HEK293 (cell line): ENCODE results near the gene TMCC1.

Experiments used
- CTCF ChIA-PET: fragments of 350-600 bp; formaldehyde crosslinking; extraction: SDS; loops from one replicate; lab custom pipeline; 2021; ENCODE audit warnings: antibody characterized with exemption; lab: Yijun Ruan, JAX
- POLR2A ChIA-PET: fragments of 300-600 bp; formaldehyde crosslinking; extraction: SDS; loops from one replicate; lab custom pipeline; 2020; ENCODE audit warnings: antibody characterized with exemption, inconsistent platforms; lab: Yijun Ruan, JAX
- H3K27ac ChIP-seq: fragments of 200-500 bp; sonication (Bioruptor generic); 2 replicates; pipeline ENCODE4 v1.5.1; 2014; ENCODE audit warnings: low read depth, low read length, control low read depth, inconsistent platforms; ENCODE audit errors: extremely low read depth
- H3K36me3 ChIP-seq, 2 experiments: fragments of 200-500 bp in 1 of 2; sonication (Bioruptor generic) in 1 of 2; 1 replicate in 1 of 2; 2 replicates in 1 of 2; pipeline ENCODE4 v1.5.1; 2014 to 2017; ENCODE audit warnings: inconsistent platforms in 2 of 2, low read length in 2 of 2; ENCODE audit not compliant: control insufficient read depth in 2 of 2, insufficient read depth in 1 of 2
- H3K4me1 ChIP-seq: fragments of 200-500 bp; sonication (Bioruptor generic); 2 replicates; pipeline ENCODE4 v1.5.1; 2014; ENCODE audit warnings: mild to moderate bottlenecking, low read length, inconsistent platforms; ENCODE audit not compliant: control insufficient read depth, insufficient read depth
- H3K4me3 ChIP-seq: 2 replicates; pipeline ENCODE4 v1.5.1; 2011; ENCODE audit warnings: low read depth, mild to moderate bottlenecking, control low read depth, low read length, moderate library complexity
- H3K9me3 ChIP-seq: fragments of 200-500 bp; sonication (Bioruptor generic); 2 replicates; pipeline ENCODE4 v1.5.1; 2014; ENCODE audit warnings: low read depth, low read length, inconsistent platforms; ENCODE audit not compliant: control insufficient read depth, insufficient read depth
- GLI4 ChIP-seq: fragments of 450-650 bp; formaldehyde crosslinking; IDR thresholded peaks from 2 replicates; pipeline ENCODE4 v1.5.1; 2016; ENCODE audit warnings: missing biosample characterization, missing genetic modification characterization
- GLIS2 ChIP-seq: fragments of 450-650 bp; formaldehyde crosslinking; IDR thresholded peaks from 2 replicates; pipeline ENCODE4 v1.5.1; 2016; ENCODE audit warnings: missing biosample characterization, missing genetic modification characterization
- KLF7 ChIP-seq: fragments of 450-650 bp; formaldehyde crosslinking; IDR thresholded peaks from 2 replicates; pipeline ENCODE4 v1.5.1; 2016; ENCODE audit warnings: missing biosample characterization, missing genetic modification characterization, borderline replicate concordance
- OSR2 ChIP-seq: fragments of 450-650 bp; formaldehyde crosslinking; IDR thresholded peaks from 2 replicates; pipeline ENCODE4 v1.5.1; 2016; ENCODE audit warnings: missing biosample characterization, missing genetic modification characterization
- WT1 ChIP-seq: fragments of 450-650 bp; formaldehyde crosslinking; IDR thresholded peaks from 2 replicates; pipeline ENCODE4 v1.5.1; 2016; ENCODE audit warnings: missing biosample characterization, missing genetic modification characterization
- ZNF16 ChIP-seq: fragments of 450-650 bp; formaldehyde crosslinking; IDR thresholded peaks from 2 replicates; pipeline ENCODE4 v1.5.1; 2016; ENCODE audit warnings: low read depth, missing biosample characterization, missing genetic modification characterization
- ZNF610 ChIP-seq: fragments of 450-650 bp; formaldehyde crosslinking; IDR thresholded peaks from 2 replicates; pipeline ENCODE4 v1.5.1; 2016; ENCODE audit warnings: missing biosample characterization, missing genetic modification characterization, borderline replicate concordance
- TF ChIP-seq, protein P1 (sequence below): fragments of 450-650 bp; formaldehyde crosslinking; IDR thresholded peaks from 2 replicates; pipeline ENCODE4 v1.5.1; 2016; ENCODE audit warnings: missing biosample characterization, missing genetic modification characterization
- TF ChIP-seq, protein P2 (sequence below): fragments of 450-650 bp; formaldehyde crosslinking; IDR thresholded peaks from 2 replicates; pipeline ENCODE4 v1.5.1; 2016; ENCODE audit warnings: missing biosample characterization, missing genetic modification characterization, low read depth
- TF ChIP-seq, protein P3 (sequence below): fragments of 450-650 bp; formaldehyde crosslinking; IDR thresholded peaks from 2 replicates; pipeline ENCODE4 v1.5.1; 2016; ENCODE audit warnings: missing biosample characterization, missing genetic modification characterization, low read depth
- TF ChIP-seq, protein P4 (sequence below): fragments of 450-650 bp; formaldehyde crosslinking; IDR thresholded peaks from 2 replicates; pipeline ENCODE4 v1.5.1; 2016; ENCODE audit warnings: missing biosample characterization, missing genetic modification characterization, borderline replicate concordance

TMCC1 gene

DNA sequence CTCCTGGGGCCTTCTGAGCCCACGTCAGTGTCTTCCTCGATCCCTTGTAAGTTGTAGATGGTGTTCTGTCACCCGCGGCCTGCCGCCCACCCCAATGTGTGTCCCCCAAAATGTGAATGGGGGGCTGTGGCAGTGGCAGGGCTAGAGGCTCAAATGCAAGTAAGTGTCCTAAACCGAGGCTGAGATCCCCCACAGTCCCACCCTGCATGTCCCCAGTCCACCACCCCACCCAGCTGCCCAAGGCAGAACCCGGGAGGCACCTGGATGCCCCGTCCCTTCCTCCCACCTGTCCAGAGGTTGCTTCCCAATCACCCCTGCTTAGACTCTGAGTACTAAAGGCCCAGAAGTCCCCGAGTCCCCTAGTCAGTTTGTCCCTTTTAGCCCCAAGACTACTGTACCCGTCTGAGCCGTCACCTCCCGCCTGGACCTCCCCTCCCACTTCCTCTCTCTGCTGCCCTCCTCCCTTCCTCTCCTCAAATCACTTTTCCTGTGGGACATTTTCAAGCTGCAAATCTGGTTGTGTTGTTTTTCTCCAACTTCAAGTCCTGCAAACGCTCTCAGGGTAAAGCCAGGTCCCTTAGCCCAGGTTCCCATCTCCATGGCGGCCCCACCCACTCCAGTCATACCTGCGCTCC is 275.2 kb downstream of the TMCC1 start (continued):
- no peak for TF ChIP-seq ZNF610 (tag by site-specific recombination)

DNA sequence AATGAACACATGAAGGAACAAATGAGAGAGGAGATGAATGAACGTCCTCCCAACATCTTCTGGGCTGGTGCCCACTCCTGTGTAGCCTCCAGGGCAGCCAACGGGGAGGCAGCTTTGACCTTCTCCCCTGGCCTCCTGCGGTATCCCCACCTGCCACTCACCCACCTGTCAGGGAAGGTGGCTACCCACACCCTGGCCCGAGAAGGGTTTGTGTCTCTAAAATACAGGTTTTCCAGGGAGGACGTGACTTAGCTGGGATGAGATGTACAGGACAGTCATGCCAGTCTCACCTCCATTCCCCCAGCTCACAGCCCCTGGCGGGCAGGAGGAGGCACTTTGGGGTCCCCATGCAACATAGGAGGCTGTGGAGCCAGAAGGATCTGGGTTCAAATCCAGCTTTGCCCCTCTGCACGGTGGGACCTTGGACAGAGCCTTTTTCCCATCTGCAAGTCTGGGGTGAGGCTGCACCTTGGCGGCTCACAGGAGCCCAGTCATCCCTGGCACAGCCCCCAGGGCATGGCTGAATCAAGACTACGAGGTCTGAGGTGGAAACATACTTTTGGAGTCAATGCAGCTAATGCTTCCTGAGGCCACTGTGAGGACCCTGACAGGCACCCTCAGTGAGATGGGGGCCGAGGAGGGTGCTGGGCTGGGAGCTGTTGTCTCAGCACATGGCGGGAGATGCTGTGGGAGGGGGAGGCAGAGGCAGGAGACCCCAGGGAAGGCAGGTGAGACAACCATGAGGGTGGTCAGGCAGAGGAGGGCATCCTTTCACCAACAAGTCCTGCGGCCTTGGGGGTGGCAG is 275.9 kb downstream of the TMCC1 start:
- TF ChIP-seq, protein P1, sequence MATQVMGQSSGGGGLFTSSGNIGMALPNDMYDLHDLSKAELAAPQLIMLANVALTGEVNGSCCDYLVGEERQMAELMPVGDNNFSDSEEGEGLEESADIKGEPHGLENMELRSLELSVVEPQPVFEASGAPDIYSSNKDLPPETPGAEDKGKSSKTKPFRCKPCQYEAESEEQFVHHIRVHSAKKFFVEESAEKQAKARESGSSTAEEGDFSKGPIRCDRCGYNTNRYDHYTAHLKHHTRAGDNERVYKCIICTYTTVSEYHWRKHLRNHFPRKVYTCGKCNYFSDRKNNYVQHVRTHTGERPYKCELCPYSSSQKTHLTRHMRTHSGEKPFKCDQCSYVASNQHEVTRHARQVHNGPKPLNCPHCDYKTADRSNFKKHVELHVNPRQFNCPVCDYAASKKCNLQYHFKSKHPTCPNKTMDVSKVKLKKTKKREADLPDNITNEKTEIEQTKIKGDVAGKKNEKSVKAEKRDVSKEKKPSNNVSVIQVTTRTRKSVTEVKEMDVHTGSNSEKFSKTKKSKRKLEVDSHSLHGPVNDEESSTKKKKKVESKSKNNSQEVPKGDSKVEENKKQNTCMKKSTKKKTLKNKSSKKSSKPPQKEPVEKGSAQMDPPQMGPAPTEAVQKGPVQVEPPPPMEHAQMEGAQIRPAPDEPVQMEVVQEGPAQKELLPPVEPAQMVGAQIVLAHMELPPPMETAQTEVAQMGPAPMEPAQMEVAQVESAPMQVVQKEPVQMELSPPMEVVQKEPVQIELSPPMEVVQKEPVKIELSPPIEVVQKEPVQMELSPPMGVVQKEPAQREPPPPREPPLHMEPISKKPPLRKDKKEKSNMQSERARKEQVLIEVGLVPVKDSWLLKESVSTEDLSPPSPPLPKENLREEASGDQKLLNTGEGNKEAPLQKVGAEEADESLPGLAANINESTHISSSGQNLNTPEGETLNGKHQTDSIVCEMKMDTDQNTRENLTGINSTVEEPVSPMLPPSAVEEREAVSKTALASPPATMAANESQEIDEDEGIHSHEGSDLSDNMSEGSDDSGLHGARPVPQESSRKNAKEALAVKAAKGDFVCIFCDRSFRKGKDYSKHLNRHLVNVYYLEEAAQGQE = peak; percentile 69
- TF ChIP-seq KLF7 (tag by site-specific recombination) = no peak
- Histone ChIP-seq H3K4me1 (no peaks in the 10 kb centered on the region), H3K27ac (no peak overlapping the region), H3K36me3 (no peaks in the 10 kb centered on the region), H3K9me3 (no peaks in the 10 kb centered on the region), H3K4me3 (no peak overlapping the region)
- POLR2A ChIA-PET = no interaction called here
- CTCF ChIA-PET = interaction anchor here (0.6 kb wide), 1 partner anchor 190 kb away, joined by 3 read pairs; no protein-coding TSS in a partner anchor

DNA sequence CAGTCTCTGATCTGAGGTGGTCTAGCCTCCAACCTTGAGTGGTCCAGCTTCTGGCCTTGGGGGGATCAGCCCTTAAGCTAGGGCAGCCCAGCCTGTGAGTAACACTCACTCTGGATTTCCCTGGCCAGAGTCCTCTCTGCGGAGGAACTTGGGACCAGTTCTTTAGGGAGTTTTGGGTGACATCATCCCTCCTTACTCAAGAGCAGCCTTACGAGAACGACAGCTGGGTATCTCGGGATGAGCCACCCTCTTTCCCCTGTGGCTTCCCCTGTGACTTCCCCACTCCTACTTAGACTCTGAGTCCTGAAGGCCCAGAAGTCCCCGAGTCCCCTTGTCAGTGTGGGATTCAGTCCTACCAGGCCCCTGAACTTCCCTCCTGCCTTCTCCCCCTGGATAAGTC is 276.8 kb downstream of the TMCC1 start:
- H3K36me3 ChIP-seq = no peaks in the 10 kb centered on the region
- ChIA-PET CTCF (interaction anchor here (0.6 kb wide), 1 partner anchor 191 kb away, joined by 3 read pairs; no protein-coding TSS in a partner anchor), POLR2A (no interaction called here)
- no peaks in the 10 kb centered on the region for H3K4me1 ChIP-seq
- H3K27ac ChIP-seq = no peak overlapping the region
- no peak for TF ChIP-seq KLF7 (tag by site-specific recombination)
- no peak for TF ChIP-seq GLIS2 (tag by site-specific recombination)
- TF ChIP-seq, protein P2, sequence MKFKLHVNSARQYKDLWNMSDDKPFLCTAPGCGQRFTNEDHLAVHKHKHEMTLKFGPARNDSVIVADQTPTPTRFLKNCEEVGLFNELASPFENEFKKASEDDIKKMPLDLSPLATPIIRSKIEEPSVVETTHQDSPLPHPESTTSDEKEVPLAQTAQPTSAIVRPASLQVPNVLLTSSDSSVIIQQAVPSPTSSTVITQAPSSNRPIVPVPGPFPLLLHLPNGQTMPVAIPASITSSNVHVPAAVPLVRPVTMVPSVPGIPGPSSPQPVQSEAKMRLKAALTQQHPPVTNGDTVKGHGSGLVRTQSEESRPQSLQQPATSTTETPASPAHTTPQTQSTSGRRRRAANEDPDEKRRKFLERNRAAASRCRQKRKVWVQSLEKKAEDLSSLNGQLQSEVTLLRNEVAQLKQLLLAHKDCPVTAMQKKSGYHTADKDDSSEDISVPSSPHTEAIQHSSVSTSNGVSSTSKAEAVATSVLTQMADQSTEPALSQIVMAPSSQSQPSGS (tag by site-specific recombination) = peak; percentile 73
- TF ChIP-seq WT1 (tag by site-specific recombination) = no peak
- TF ChIP-seq ZNF16 = no peak
- no peak for TF ChIP-seq OSR2 (tag by site-specific recombination)
- TF ChIP-seq, protein P3, sequence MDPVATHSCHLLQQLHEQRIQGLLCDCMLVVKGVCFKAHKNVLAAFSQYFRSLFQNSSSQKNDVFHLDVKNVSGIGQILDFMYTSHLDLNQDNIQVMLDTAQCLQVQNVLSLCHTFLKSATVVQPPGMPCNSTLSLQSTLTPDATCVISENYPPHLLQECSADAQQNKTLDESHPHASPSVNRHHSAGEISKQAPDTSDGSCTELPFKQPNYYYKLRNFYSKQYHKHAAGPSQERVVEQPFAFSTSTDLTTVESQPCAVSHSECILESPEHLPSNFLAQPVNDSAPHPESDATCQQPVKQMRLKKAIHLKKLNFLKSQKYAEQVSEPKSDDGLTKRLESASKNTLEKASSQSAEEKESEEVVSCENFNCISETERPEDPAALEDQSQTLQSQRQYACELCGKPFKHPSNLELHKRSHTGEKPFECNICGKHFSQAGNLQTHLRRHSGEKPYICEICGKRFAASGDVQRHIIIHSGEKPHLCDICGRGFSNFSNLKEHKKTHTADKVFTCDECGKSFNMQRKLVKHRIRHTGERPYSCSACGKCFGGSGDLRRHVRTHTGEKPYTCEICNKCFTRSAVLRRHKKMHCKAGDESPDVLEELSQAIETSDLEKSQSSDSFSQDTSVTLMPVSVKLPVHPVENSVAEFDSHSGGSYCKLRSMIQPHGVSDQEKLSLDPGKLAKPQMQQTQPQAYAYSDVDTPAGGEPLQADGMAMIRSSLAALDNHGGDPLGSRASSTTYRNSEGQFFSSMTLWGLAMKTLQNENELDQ (tag by site-specific recombination) = no peak
- TF ChIP-seq, protein P4, sequence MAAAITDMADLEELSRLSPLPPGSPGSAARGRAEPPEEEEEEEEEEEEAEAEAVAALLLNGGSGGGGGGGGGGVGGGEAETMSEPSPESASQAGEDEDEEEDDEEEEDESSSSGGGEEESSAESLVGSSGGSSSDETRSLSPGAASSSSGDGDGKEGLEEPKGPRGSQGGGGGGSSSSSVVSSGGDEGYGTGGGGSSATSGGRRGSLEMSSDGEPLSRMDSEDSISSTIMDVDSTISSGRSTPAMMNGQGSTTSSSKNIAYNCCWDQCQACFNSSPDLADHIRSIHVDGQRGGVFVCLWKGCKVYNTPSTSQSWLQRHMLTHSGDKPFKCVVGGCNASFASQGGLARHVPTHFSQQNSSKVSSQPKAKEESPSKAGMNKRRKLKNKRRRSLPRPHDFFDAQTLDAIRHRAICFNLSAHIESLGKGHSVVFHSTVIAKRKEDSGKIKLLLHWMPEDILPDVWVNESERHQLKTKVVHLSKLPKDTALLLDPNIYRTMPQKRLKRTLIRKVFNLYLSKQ (tag by site-specific recombination) = no peak
- TF ChIP-seq GLI4 (tag by site-specific recombination) = no peak
- TF ChIP-seq, all 188 proteins: peak for 1
- no peaks in the 10 kb centered on the region for H3K9me3 ChIP-seq
- no peak overlapping the region for H3K4me3 ChIP-seq
